ENCODE data around the gene NUP188. TPM values are rescaled to one million over a fixed set of nuclear protein-coding genes. Genes with fewer than 3 reads are reported as not detected.

NUP188 gene
- total and polyA plus RNA-seq, 10 of the 15 experiments (the other 5 are each of a cell fraction or from before 2014, with no cell fraction given), result 1.4 to 73.7 (median 48.9) TPM

DNA sequence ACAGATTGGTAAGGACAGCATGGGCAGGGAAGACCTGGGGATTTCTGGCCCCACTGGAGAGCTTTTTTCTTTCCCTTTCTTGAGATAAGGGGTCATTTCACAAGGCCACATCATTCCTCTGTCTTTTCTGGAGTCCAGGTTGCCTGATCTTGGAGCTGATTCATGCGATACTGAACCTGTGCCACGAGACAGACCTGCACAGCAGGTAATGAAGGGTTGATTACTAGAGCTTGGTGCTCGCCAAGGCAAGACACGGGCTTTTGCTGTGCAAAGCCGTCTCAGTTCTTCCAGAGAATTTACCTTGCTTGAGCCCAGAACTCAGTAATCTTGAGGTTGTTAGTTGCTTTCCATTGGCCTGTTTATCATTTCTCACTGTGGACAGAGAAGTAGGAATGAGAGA, 39.2 kb downstream of the NUP188 start:
- no peaks in the 10 kb centered on the region for H3K27me3 ChIP-seq (replicated peaks in 1 of 2; ENCODE audit: control insufficient read depth in 2 of 2, insufficient read depth in 2 of 2, low read length in 1 of 2)
- H3K4me1 ChIP-seq (ENCODE audit: control insufficient read depth, insufficient read depth, low read length), result no peaks in the 10 kb centered on the region
- in situ Hi-C loops (cut with MboI) (no loop called here), intact Hi-C loops (cut with micrococcal nuclease; ENCODE audit: unreplicated experiment) (no loop called here)
- RAD21 ChIA-PET (ENCODE audit: unreplicated experiment), result no interaction called here
- no TSS peak for BruUV-seq (replicated peaks)
- no peaks in the 10 kb centered on the region for H3K9me3 ChIP-seq (replicated peaks; ENCODE audit: control insufficient read depth, insufficient read depth, low read length)
- H3K79me2 ChIP-seq (ENCODE audit: control insufficient read depth, insufficient read depth, low read length), result no peaks in the 10 kb centered on the region
- H3K36me3 ChIP-seq (ENCODE audit: control insufficient read depth in 2 of 2, insufficient read depth in 2 of 2, low read length in 1 of 2), result peaks cover 19 to 40% of the 10 kb centered on the region in 2 experiments
- ATAC-seq (no peak), FAIRE-seq (no peak), DNase-seq (ENCODE audit: low read depth, low spot score) (no peak)
- no peak overlapping the region for H3K9ac ChIP-seq (ENCODE audit: control insufficient read depth, insufficient read depth, low read length)
- no peak overlapping the region for H3K4me2 ChIP-seq (ENCODE audit: control insufficient read depth, insufficient read depth)
- H3K4me3 ChIP-seq, result no peak overlapping the region
- POLR2A ChIA-PET, result no interaction called here
- no peak overlapping the region for H2AFZ ChIP-seq (ENCODE audit: control insufficient read depth, low read depth, low read length)
- CTCF ChIA-PET, result no interaction called here
- 98% methylated on average over 5 of the region's 5 CpGs for WGBS (ENCODE audit: insufficient coverage, insufficient replicate concordance, low lambda C conversion rate, missing lambda C conversion rate)
- no peaks in the 10 kb centered on the region for H4K20me1 ChIP-seq (ENCODE audit: control insufficient read depth, insufficient read depth)
- H3K27ac ChIP-seq (ENCODE audit: control insufficient read depth, insufficient read depth), result no peak overlapping the region
- SMC1A ChIA-PET (ENCODE audit: uncharacterized antibody, unreplicated experiment), result no interaction called here
- TF ChIP-seq, protein P1, sequence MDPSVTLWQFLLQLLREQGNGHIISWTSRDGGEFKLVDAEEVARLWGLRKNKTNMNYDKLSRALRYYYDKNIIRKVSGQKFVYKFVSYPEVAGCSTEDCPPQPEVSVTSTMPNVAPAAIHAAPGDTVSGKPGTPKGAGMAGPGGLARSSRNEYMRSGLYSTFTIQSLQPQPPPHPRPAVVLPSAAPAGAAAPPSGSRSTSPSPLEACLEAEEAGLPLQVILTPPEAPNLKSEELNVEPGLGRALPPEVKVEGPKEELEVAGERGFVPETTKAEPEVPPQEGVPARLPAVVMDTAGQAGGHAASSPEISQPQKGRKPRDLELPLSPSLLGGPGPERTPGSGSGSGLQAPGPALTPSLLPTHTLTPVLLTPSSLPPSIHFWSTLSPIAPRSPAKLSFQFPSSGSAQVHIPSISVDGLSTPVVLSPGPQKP (IDR thresholded peaks at IDR 0.05; ENCODE audit: low read depth, low read length), result no peak
- TF ChIP-seq RCOR1 (conservative IDR thresholded peaks at IDR 0.05; ENCODE audit: low read depth, low read length) (no peak), CREB1 (IDR thresholded peaks at IDR 0.05; ENCODE audit: low read depth) (no peak), ZNF207 (IDR thresholded peaks at IDR 0.05; ENCODE audit: borderline replicate concordance) (no peak), PAX8 (IDR thresholded peaks at IDR 0.05) (no peak), ZBED1 (IDR thresholded peaks at IDR 0.05; ENCODE audit: borderline replicate concordance) (no peak), TCF12 (IDR thresholded peaks at IDR 0.05; ENCODE audit: low read depth, low read length) (no peak), MTA3 (IDR thresholded peaks at IDR 0.05; ENCODE audit: borderline replicate concordance, low read length) (no peak)
- TF ChIP-seq, protein P2, sequence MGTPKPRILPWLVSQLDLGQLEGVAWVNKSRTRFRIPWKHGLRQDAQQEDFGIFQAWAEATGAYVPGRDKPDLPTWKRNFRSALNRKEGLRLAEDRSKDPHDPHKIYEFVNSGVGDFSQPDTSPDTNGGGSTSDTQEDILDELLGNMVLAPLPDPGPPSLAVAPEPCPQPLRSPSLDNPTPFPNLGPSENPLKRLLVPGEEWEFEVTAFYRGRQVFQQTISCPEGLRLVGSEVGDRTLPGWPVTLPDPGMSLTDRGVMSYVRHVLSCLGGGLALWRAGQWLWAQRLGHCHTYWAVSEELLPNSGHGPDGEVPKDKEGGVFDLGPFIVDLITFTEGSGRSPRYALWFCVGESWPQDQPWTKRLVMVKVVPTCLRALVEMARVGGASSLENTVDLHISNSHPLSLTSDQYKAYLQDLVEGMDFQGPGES (IDR thresholded peaks at IDR 0.05), result no peak
- TF ChIP-seq, protein P3, sequence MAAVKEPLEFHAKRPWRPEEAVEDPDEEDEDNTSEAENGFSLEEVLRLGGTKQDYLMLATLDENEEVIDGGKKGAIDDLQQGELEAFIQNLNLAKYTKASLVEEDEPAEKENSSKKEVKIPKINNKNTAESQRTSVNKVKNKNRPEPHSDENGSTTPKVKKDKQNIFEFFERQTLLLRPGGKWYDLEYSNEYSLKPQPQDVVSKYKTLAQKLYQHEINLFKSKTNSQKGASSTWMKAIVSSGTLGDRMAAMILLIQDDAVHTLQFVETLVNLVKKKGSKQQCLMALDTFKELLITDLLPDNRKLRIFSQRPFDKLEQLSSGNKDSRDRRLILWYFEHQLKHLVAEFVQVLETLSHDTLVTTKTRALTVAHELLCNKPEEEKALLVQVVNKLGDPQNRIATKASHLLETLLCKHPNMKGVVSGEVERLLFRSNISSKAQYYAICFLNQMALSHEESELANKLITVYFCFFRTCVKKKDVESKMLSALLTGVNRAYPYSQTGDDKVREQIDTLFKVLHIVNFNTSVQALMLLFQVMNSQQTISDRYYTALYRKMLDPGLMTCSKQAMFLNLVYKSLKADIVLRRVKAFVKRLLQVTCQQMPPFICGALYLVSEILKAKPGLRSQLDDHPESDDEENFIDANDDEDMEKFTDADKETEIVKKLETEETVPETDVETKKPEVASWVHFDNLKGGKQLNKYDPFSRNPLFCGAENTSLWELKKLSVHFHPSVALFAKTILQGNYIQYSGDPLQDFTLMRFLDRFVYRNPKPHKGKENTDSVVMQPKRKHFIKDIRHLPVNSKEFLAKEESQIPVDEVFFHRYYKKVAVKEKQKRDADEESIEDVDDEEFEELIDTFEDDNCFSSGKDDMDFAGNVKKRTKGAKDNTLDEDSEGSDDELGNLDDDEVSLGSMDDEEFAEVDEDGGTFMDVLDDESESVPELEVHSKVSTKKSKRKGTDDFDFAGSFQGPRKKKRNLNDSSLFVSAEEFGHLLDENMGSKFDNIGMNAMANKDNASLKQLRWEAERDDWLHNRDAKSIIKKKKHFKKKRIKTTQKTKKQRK (IDR thresholded peaks at IDR 0.05; ENCODE audit: low read depth, low read length), result no peak
- TF ChIP-seq, protein P4, sequence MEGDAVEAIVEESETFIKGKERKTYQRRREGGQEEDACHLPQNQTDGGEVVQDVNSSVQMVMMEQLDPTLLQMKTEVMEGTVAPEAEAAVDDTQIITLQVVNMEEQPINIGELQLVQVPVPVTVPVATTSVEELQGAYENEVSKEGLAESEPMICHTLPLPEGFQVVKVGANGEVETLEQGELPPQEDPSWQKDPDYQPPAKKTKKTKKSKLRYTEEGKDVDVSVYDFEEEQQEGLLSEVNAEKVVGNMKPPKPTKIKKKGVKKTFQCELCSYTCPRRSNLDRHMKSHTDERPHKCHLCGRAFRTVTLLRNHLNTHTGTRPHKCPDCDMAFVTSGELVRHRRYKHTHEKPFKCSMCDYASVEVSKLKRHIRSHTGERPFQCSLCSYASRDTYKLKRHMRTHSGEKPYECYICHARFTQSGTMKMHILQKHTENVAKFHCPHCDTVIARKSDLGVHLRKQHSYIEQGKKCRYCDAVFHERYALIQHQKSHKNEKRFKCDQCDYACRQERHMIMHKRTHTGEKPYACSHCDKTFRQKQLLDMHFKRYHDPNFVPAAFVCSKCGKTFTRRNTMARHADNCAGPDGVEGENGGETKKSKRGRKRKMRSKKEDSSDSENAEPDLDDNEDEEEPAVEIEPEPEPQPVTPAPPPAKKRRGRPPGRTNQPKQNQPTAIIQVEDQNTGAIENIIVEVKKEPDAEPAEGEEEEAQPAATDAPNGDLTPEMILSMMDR (IDR thresholded peaks at IDR 0.05 in 2 of 3, conservative IDR thresholded peaks at IDR 0.05 in 1 of 3; ENCODE audit: control insufficient read depth in 2 of 3, extremely low read depth in 1 of 3, insufficient read depth in 1 of 3, low read depth in 3 of 3, low read length in 3 of 3), result no peak
- TF ChIP-seq, protein P5, sequence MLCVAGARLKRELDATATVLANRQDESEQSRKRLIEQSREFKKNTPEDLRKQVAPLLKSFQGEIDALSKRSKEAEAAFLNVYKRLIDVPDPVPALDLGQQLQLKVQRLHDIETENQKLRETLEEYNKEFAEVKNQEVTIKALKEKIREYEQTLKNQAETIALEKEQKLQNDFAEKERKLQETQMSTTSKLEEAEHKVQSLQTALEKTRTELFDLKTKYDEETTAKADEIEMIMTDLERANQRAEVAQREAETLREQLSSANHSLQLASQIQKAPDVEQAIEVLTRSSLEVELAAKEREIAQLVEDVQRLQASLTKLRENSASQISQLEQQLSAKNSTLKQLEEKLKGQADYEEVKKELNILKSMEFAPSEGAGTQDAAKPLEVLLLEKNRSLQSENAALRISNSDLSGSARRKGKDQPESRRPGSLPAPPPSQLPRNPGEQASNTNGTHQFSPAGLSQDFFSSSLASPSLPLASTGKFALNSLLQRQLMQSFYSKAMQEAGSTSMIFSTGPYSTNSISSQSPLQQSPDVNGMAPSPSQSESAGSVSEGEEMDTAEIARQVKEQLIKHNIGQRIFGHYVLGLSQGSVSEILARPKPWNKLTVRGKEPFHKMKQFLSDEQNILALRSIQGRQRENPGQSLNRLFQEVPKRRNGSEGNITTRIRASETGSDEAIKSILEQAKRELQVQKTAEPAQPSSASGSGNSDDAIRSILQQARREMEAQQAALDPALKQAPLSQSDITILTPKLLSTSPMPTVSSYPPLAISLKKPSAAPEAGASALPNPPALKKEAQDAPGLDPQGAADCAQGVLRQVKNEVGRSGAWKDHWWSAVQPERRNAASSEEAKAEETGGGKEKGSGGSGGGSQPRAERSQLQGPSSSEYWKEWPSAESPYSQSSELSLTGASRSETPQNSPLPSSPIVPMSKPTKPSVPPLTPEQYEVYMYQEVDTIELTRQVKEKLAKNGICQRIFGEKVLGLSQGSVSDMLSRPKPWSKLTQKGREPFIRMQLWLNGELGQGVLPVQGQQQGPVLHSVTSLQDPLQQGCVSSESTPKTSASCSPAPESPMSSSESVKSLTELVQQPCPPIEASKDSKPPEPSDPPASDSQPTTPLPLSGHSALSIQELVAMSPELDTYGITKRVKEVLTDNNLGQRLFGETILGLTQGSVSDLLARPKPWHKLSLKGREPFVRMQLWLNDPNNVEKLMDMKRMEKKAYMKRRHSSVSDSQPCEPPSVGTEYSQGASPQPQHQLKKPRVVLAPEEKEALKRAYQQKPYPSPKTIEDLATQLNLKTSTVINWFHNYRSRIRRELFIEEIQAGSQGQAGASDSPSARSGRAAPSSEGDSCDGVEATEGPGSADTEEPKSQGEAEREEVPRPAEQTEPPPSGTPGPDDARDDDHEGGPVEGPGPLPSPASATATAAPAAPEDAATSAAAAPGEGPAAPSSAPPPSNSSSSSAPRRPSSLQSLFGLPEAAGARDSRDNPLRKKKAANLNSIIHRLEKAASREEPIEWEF (IDR thresholded peaks at IDR 0.05; ENCODE audit: insufficient replicate concordance, low read depth, low read length), result no peak

Data from GM12878 (cell line).